ENCODE measurements around the gene LTK. TPM values are rescaled to one million over a fixed set of nuclear protein-coding genes. Genes with fewer than 3 reads are reported as not detected.

The LTK gene
- total RNA-seq, 2 donors from 2014 or later = 6.9 to 8.2 TPM

DNA sequence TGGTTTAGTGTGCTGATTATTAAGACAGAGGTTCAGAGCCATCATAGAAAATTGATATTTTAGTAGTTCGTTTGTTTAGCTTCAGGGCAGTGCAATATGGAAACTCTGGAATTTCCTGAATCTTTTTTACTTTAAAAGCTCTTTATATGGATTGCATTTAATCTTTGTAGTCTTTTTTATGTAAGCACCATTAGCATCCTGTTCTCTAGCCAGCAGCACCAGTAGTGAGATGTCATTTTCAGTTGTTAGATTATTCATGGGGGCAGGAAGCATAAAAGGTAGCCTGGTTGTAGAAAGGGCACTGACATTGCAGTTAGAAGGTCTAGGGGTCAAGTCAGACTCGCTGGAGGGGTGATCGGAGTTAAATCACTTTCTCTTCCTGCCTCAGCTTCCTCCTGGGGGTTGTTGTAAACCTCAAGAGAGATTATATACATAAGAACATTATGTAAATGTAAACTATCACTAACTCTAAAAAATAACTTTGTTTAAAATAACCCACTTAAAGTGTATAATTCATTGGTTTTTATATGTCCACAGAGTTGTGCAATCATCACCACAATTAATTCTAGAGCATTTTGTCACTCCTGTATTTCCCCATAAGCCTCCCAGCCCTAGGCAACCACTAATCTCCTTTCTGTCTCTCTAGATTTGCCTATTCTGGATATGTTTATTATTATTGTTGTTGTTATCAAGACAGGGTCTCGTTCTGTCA lies 51.4 kb downstream of the LTK start:
- no peak overlapping the region for H3K4me3 ChIP-seq
- TF ChIP-seq, protein P1, sequence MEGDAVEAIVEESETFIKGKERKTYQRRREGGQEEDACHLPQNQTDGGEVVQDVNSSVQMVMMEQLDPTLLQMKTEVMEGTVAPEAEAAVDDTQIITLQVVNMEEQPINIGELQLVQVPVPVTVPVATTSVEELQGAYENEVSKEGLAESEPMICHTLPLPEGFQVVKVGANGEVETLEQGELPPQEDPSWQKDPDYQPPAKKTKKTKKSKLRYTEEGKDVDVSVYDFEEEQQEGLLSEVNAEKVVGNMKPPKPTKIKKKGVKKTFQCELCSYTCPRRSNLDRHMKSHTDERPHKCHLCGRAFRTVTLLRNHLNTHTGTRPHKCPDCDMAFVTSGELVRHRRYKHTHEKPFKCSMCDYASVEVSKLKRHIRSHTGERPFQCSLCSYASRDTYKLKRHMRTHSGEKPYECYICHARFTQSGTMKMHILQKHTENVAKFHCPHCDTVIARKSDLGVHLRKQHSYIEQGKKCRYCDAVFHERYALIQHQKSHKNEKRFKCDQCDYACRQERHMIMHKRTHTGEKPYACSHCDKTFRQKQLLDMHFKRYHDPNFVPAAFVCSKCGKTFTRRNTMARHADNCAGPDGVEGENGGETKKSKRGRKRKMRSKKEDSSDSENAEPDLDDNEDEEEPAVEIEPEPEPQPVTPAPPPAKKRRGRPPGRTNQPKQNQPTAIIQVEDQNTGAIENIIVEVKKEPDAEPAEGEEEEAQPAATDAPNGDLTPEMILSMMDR (IDR thresholded peaks at IDR 0.05) = no peak
- peaks cover 6% of the 10 kb centered on the region for H3K36me3 ChIP-seq
- DNase-seq = no peak
- H3K27me3 ChIP-seq = no peaks in the 10 kb centered on the region
- no peaks in the 10 kb centered on the region for H3K4me1 ChIP-seq
- intact Hi-C loops (cut with DNase I) = no loop called here
- H3K9ac ChIP-seq (ENCODE audit: low read depth in 2 of 2, low read length in 2 of 2) = no peak overlapping the region
- no peaks in the 10 kb centered on the region for H3K9me3 ChIP-seq
- H3K27ac ChIP-seq = no peak overlapping the region

Other genes with a start within 250 kb of the LTK start
- 10 to 100 TPM in 1 of 2 donors, 1 to 10 TPM in 1; 5.7 to 23.0 TPM for gene OIP5, start 181.2 kb downstream of the LTK start, total RNA-seq
- gene NUSAP1, start 180.9 kb downstream of the LTK start, total RNA-seq = 10 to 100 TPM; 28.6 to 86.4 TPM
- 10 to 100 TPM; 16.3 to 19.2 TPM for gene NDUFAF1, start 111.3 kb downstream of the LTK start, total RNA-seq
- 10 to 100 TPM; 21.0 to 28.7 TPM for gene RTF1, start 96.7 kb downstream of the LTK start, total RNA-seq
- gene ITPKA, start 20.0 kb downstream of the LTK start, total RNA-seq = 10 to 100 TPM; 36.1 to 43.5 TPM
- 10 to 100 TPM; 21.7 to 53.8 TPM for gene RPAP1, start 30.4 kb upstream of the LTK start, total RNA-seq
- gene TYRO3, start 45.4 kb upstream of the LTK start, total RNA-seq = 1 to 10 TPM; 3.2 to 6.0 TPM
- 10 to 100 TPM; 21.8 to 25.8 TPM for gene MGA, start 146.6 kb upstream of the LTK start, total RNA-seq

Measured in colonic mucosa (tissue), 4 donors.